HepG2 (cell line): ENCODE results near the gene BIRC7. TPM values are rescaled to one million over a fixed set of nuclear protein-coding genes. Genes with fewer than 3 reads are reported as not detected.
A peak's percentile ranks its signal among the peaks of the same experiment; 100 is the strongest.

Experiments
- ATF4 ChIP-seq, 2 experiments: fragments of 450-650 bp in 1 of 2; sonication (generic) in 1 of 2; formaldehyde crosslinking; IDR thresholded peaks; 2 replicates each; pipeline versions ENCODE4 v1.5.0 to v1.8.0; 2020 to 2022; ENCODE audit warnings: mild to moderate bottlenecking in 1 of 2, missing genetic modification reagents in 1 of 2
- CENPBD1 ChIP-seq: sonication (generic); formaldehyde crosslinking; IDR thresholded peaks from 2 replicates; pipeline ENCODE4 v1.8.0; 2022; ENCODE audit warnings: missing genetic modification reagents, low read depth, mild to moderate bottlenecking, borderline replicate concordance
- FOXK1 ChIP-seq: sonication (generic); formaldehyde crosslinking; IDR thresholded peaks from 2 replicates; pipeline ENCODE4 v1.4.0; 2020; ENCODE audit warnings: low read depth, missing genetic modification reagents, borderline replicate concordance
- GZF1 ChIP-seq: sonication (generic); formaldehyde crosslinking; IDR thresholded peaks from 2 replicates; pipeline ENCODE4 v1.5.1; 2020; ENCODE audit warnings: mild to moderate bottlenecking, missing genetic modification reagents
- HES4 ChIP-seq: sonication (generic); formaldehyde crosslinking; IDR thresholded peaks from 2 replicates; pipeline ENCODE4 v1.9.0; 2021; ENCODE audit warnings: mild to moderate bottlenecking, missing genetic modification reagents, borderline replicate concordance
- ISX ChIP-seq: sonication (generic); formaldehyde crosslinking; conservative IDR thresholded peaks from 2 replicates; pipeline ENCODE4 v1.5.0; 2020; ENCODE audit warnings: missing genetic modification reagents
- SCMH1 ChIP-seq: sonication (generic); formaldehyde crosslinking; IDR thresholded peaks from 2 replicates; pipeline ENCODE4 v1.9.0; 2021; ENCODE audit warnings: missing genetic modification reagents, mild to moderate bottlenecking, borderline replicate concordance
- SMARCE1 ChIP-seq: fragments of 450-650 bp; IDR thresholded peaks from 2 replicates; pipeline ENCODE4 v1.6.1; 2017; ENCODE audit warnings: borderline replicate concordance
- STAT5B ChIP-seq: sonication (generic); formaldehyde crosslinking; IDR thresholded peaks from 2 replicates; pipeline ENCODE4 v1.4.0; 2020; ENCODE audit warnings: missing genetic modification reagents
- U2AF1 ChIP-seq: fragments of 200-400 bp; formaldehyde crosslinking; optimal IDR thresholded peaks from 2 replicates; pipeline ENCODE3; 2017; ENCODE audit warnings: mild to moderate bottlenecking, low read depth, low read length
- ZBTB3 ChIP-seq: sonication (generic); formaldehyde crosslinking; IDR thresholded peaks from 2 replicates; pipeline ENCODE4 v1.4.0; 2020; ENCODE audit warnings: low read depth, mild to moderate bottlenecking, moderate library complexity, missing genetic modification reagents, borderline replicate concordance
- ZFX ChIP-seq: sonication (generic); formaldehyde crosslinking; IDR thresholded peaks from 2 replicates; pipeline ENCODE4 v1.4.0; 2020; ENCODE audit warnings: mild to moderate bottlenecking, low read depth, missing genetic modification reagents, moderate library complexity
- ZHX2 ChIP-seq, 2 experiments: sonication (generic) in 1 of 2; formaldehyde crosslinking in 1 of 2; IDR thresholded peaks; 2 replicates each; pipeline versions ENCODE4 v1.6.1 to v1.9.0; 2014 to 2022; ENCODE audit warnings: antibody characterized with exemption in 1 of 2, borderline replicate concordance in 1 of 2, inconsistent platforms in 1 of 2, low read depth in 1 of 2, missing genetic modification reagents in 1 of 2
- ZNF160 ChIP-seq: sonication (generic); formaldehyde crosslinking; IDR thresholded peaks from 2 replicates; pipeline ENCODE4 v1.8.0; 2022; ENCODE audit warnings: mild to moderate bottlenecking, inconsistent platforms, missing genetic modification reagents
- ZNF550 ChIP-seq: sonication (generic); formaldehyde crosslinking; IDR thresholded peaks from 2 replicates; pipeline ENCODE4 v1.4.0; 2020; ENCODE audit warnings: mild to moderate bottlenecking, missing genetic modification reagents, borderline replicate concordance
- ZNF724P ChIP-seq: sonication (generic); formaldehyde crosslinking; IDR thresholded peaks from 2 replicates; pipeline ENCODE4 v1.8.0; 2022; ENCODE audit warnings: missing genetic modification reagents, borderline replicate concordance
- polyA plus RNA-seq, 8 experiments: library from polyadenylated mRNA; depleted of rRNA in 3 of 8; stranded (reverse) in 7 of 8; unstranded in 1 of 8; fragments of >200 nt; fragmentation: Illumina TruSeq in 4 of 8; extraction: Trizol in 4 of 8; gene quantifications; 2 replicates each; pipeline versions ENCODE4 v1.2.1 to v1.2.3, GENCODE V29; 2011 to 2016; ENCODE audit warnings: low read depth in 4 of 8, missing spikeins in 1 of 8, mixed read lengths in 1 of 8; ENCODE audit not compliant: insufficient read depth in 1 of 8
- total RNA-seq, 5 experiments: library from RNA; depleted of rRNA; stranded (reverse); fragments of >200 nt; fragmentation: Illumina TruSeq; extraction: Trizol; gene quantifications; 2 replicates each; pipeline ENCODE4 v1.2.3, GENCODE V29; 2016; ENCODE audit warnings: low read depth in 1 of 5
- TF ChIP-seq, protein P1 (sequence below): sonication (generic); formaldehyde crosslinking; IDR thresholded peaks from 2 replicates; pipeline ENCODE4 v1.4.0; 2020; ENCODE audit warnings: missing genetic modification reagents, mild to moderate bottlenecking, borderline replicate concordance

BIRC7 gene
- total and polyA plus RNA-seq, 2 of the 13 experiments (the other 11 are each of a cell fraction or from before 2014, with no cell fraction given), result 0.27 to 5.1 TPM

DNA sequence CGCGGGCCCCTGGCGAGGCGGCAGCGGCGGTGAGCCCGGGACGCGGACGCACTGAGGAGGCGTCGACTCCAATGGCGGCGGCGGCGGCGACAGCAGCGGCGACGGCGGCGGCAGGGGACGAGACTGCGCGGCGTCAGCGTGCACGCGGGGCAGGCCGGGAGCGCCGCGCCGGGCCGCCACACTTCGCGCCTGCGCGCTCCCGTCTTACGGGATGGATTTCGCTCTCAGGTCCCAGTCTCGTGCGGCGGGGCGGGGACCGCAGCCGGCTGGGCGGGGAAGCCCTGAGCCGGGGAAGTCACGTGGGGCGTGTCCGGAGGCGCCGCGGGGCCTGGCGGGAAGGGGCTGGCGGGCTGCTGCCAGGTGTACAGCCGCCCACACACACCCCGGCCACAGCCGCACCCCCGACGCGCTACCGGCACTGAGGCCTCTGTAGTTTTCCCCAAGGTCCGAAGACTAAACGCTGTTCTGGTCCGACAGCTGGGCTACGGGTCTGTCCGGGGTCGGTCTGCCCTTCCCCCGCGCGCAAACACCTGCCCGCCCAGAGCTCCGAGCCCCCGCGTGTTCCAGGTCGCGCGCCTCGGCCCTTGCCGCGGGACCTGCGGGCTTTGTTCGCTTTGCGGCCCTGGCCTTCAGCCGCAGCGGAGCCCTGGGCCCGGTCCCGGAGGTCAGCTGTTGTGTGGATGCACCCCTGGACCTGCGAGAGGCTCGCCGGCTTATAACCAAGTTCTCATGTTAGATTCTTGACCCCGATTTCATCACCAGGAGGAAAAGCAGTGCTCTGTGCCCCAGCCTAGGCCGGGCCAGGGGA, 19.5 kb upstream of the BIRC7 start, which contains the start of gene YTHDF1 (continued):
- peak; percentile 79; the same call in 1 of the 2 replicates for TF ChIP-seq ZHX2 (IDR thresholded peaks at IDR 0.05; ENCODE audit: low read depth)
- TF ChIP-seq ZHX2 (CRISPR knock-in tag; IDR thresholded peaks at IDR 0.05; ENCODE audit: borderline replicate concordance), result peak; percentile 93
- peak; percentile 65; the same call in 1 of the 2 replicates for TF ChIP-seq FOXK1
- no peak for TF ChIP-seq U2AF1
- no peak for TF ChIP-seq SMARCE1
- TF ChIP-seq, protein P1, sequence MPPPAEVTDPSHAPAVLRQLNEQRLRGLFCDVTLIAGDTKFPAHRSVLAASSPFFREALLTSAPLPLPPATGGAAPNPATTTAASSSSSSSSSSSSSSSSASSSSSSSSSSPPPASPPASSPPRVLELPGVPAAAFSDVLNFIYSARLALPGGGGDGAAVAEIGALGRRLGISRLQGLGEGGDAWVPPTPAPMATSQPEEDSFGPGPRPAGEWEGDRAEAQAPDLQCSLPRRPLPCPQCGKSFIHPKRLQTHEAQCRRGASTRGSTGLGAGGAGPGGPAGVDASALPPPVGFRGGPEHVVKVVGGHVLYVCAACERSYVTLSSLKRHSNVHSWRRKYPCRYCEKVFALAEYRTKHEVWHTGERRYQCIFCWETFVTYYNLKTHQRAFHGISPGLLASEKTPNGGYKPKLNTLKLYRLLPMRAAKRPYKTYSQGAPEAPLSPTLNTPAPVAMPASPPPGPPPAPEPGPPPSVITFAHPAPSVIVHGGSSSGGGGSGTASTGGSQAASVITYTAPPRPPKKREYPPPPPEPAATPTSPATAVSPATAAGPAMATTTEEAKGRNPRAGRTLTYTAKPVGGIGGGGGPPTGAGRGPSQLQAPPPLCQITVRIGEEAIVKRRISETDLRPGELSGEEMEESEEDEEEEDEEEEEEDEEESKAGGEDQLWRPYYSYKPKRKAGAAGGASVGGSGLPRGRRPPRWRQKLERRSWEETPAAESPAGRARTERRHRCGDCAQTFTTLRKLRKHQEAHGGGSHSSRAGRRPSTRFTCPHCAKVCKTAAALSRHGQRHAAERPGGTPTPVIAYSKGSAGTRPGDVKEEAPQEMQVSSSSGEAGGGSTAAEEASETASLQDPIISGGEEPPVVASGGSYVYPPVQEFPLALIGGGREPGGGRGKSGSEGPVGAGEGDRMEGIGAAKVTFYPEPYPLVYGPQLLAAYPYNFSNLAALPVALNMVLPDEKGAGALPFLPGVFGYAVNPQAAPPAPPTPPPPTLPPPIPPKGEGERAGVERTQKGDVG (CRISPR knock-in tag), result peak; percentile 81; the same call in 1 of the 2 replicates
- TF ChIP-seq GZF1 (CRISPR knock-in tag), result peak; percentile 71
- peak in 1 of 2 experiments; percentile 86; a peak in 2 of 4 replicates for TF ChIP-seq ATF4 (CRISPR knock-in tag; IDR thresholded peaks at IDR 0.05)
- TF ChIP-seq STAT5B (CRISPR knock-in tag), result peak; percentile 97
- TF ChIP-seq ZNF160 (CRISPR knock-in tag), result peak; percentile 94
- TF ChIP-seq ZNF550, result no peak; the same call in 1 of the 2 replicates
- peak; percentile 97 for TF ChIP-seq ZNF724P (CRISPR knock-in tag)
- TF ChIP-seq HES4 (CRISPR knock-in tag), result peak; percentile 98
- TF ChIP-seq ZFX (CRISPR knock-in tag), result peak; percentile 91
- peak; percentile 86 for TF ChIP-seq ISX
- peak; percentile 67; the same call in 1 of the 2 replicates for TF ChIP-seq CENPBD1
- no peak for TF ChIP-seq SCMH1 (CRISPR knock-in tag)
- TF ChIP-seq ZBTB3 (CRISPR knock-in tag), result peak; percentile 90
